Tibial nerve (tissue), 3 donors: ENCODE data around the gene LINC00237.

Experiments
- CTCF ChIP-seq, 5 experiments: fragments of 200-600 bp in 3 of 5; fragments of 450-650 bp in 2 of 5; sonication (generic) in 3 of 5; IDR thresholded peaks; one replicate each; pipeline ENCODE4 v1.5.1; 2016 to 2019; ENCODE audit warnings: antibody characterized with exemption in 5 of 5, mild to moderate bottlenecking in 3 of 5, moderate library complexity in 2 of 5
- POLR2A ChIP-seq, 2 donors: fragments of 450-650 bp; IDR thresholded peaks; one replicate each; pipeline ENCODE4 v1.6.1; 2017; ENCODE audit warnings: antibody characterized with exemption in 2 of 2, mild to moderate bottlenecking in 2 of 2, moderate library complexity in 2 of 2

DNA sequence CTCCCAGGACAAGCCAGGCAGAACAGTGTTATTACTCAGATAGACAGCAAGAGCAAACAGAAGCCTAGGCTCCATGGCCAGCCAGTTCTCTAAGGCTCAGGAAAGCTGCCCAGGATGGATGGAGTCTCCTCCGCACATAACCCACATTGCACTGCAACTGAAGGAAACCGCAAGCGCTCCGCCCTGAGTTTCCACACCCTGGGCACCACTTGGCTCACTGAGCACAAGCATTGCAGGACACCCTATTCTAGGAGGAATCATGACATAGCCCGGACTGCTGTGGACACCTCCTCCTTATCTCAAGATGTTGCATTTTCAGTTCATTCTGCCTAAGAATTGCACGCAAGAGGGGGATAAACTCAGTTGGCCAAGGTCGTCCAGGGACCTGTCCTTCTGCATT is 42.9 kb downstream of the LINC00237 start:
- no peak for TF ChIP-seq CTCF (IDR thresholded peaks at IDR 0.05)
- TF ChIP-seq POLR2A (IDR thresholded peaks at IDR 0.05) = no peak
